ENCODE results near the gene GNA15. TPM values are rescaled to one million over a fixed set of nuclear protein-coding genes. Genes with fewer than 3 reads are reported as not detected.
"Not testable (repeated sequence)": the region's sequence is repeated elsewhere in the genome, so short reads cannot be mapped to it uniquely, and the experiment has no call there.

The GNA15 gene
- 2.9 TPM for total RNA-seq
- long read RNA-seq, partial matches to known transcripts = 0 of 2 reads
- long read RNA-seq, other reads (novel, unspliced or antisense) = 0 of 2 reads

GRCh38 chr19:3135961-3136683, at the start of gene GNA15:
GNA15 (plus strand) TSS chr19:3136033; CDS start chr19:3136451, 418 bp downstream.
- ATAC-seq = no peak
- DNase-seq (ENCODE audit: missing footprints) = no peak
- intact Hi-C loops (cut with DNase I) = no loop called here

GRCh38 chr19:3087769-3088168, 48.1 kb upstream of the GNA15 start:
- DNase-seq (ENCODE audit: missing footprints) (no peak), ATAC-seq (no peak)
- intact Hi-C loops (cut with DNase I) = no loop called here

GRCh38 chr19:3089299-3089855, 46.5 kb upstream of the GNA15 start:
- ATAC-seq; DNase-seq (ENCODE audit: missing footprints); intact Hi-C loops (cut with DNase I): not testable (repeated sequence)

- ATAC-seq (no peak), DNase-seq (ENCODE audit: missing footprints) (no peak)
- intact Hi-C loops (cut with DNase I) = loop anchor here (5.0 kb wide), 1 partner anchor 33 kb away; the partner anchor contains the start of gene TLE5
These were observed 41.0 kb upstream of the GNA15 start for GRCh38 chr19:3094601-3095440.

- intact Hi-C loops (cut with DNase I) = loop anchor here (5.0 kb wide), 1 partner anchor 33 kb away; the partner anchor contains the start of gene TLE5
- ATAC-seq (no peak), DNase-seq (ENCODE audit: missing footprints) (no peak)
These were observed 40.2 kb upstream of the GNA15 start for GRCh38 chr19:3095441-3096191.

GRCh38 chr19:3096267-3096901, 39.4 kb upstream of the GNA15 start:
- intact Hi-C loops (cut with DNase I) = loop anchor here (5.0 kb wide), 1 partner anchor 34 kb away; the partner anchor contains the start of gene TLE5
- no peak for DNase-seq (ENCODE audit: missing footprints)
- ATAC-seq = no peak

GRCh38 chr19:3096902-3097326, 38.9 kb upstream of the GNA15 start:
- DNase-seq (ENCODE audit: missing footprints) (no peak), ATAC-seq (no peak)
- intact Hi-C loops (cut with DNase I) = loop anchor here (5.0 kb wide), 1 partner anchor 35 kb away; the partner anchor contains the start of gene TLE5

GRCh38 chr19:3097442-3097871, 38.4 kb upstream of the GNA15 start:
- DNase-seq (ENCODE audit: missing footprints) (no peak), ATAC-seq (no peak)
- intact Hi-C loops (cut with DNase I) = loop anchor here (5.0 kb wide), 1 partner anchor 35 kb away; the partner anchor contains the start of gene TLE5

GRCh38 chr19:3098141-3098514, 37.7 kb upstream of the GNA15 start:
- DNase-seq (ENCODE audit: missing footprints) = peak; percentile 80
- intact Hi-C loops (cut with DNase I) = loop anchor here (5.0 kb wide), 1 partner anchor 36 kb away; the partner anchor contains the start of gene TLE5
- peak; percentile 28 for ATAC-seq

- DNase-seq (ENCODE audit: missing footprints) = peak; percentile 91
- intact Hi-C loops (cut with DNase I) = loop anchor here (5.0 kb wide), 1 partner anchor 36 kb away; the partner anchor contains the start of gene TLE5
- ATAC-seq = peak; percentile 75
These were observed 37.1 kb upstream of the GNA15 start for GRCh38 chr19:3098515-3099346.

GRCh38 chr19:3099347-3100145, 36.3 kb upstream of the GNA15 start:
- intact Hi-C loops (cut with DNase I) = loop anchor here (5.0 kb wide), 2 partner anchors 37 to 137 kb away; partner anchors contain the start of gene TLE5
- no peak for ATAC-seq
- DNase-seq (ENCODE audit: missing footprints) = no peak

GRCh38 chr19:3100331-3100730, 35.5 kb upstream of the GNA15 start:
- intact Hi-C loops (cut with DNase I) = loop anchor here (5.0 kb wide), 1 partner anchor 138 kb away; no protein-coding TSS in a partner anchor
- no peak for DNase-seq (ENCODE audit: missing footprints)
- no peak for ATAC-seq

- ATAC-seq (no peak), DNase-seq (ENCODE audit: missing footprints) (no peak)
- intact Hi-C loops (cut with DNase I) = loop anchor here (5.0 kb wide), 1 partner anchor 139 kb away; no protein-coding TSS in a partner anchor
These were observed 34.8 kb upstream of the GNA15 start for GRCh38 chr19:3100747-3101730.

- DNase-seq (ENCODE audit: missing footprints) (no peak), ATAC-seq (no peak)
- intact Hi-C loops (cut with DNase I) = loop anchor here (5.0 kb wide), 1 partner anchor 140 kb away; no protein-coding TSS in a partner anchor
These were observed 33.3 kb upstream of the GNA15 start for GRCh38 chr19:3102239-3103140.

Data from Right ventricle myocardium inferior (tissue), 1 donor.